Activated T-cell treated with anti-CD3 and anti-CD28 coated beads, Interleukin-2, amount 50 U/mL, for 24 hours (primary cell): Measurements from ENCODE around the gene HIVEP3.

Source experiments
- DNase-seq: peaks from one replicate; pipeline ENCODE4 v3.0.0-alpha.2; 2020
- H3K27ac Mint-ChIP-seq: 2 replicates; pipeline ENCODE4 v1.8.0; 2020; ENCODE audit warnings: mild to moderate bottlenecking, mixed read lengths
- H3K27me3 Mint-ChIP-seq: 2 replicates; pipeline ENCODE4 v1.8.0; 2020; ENCODE audit warnings: mixed read lengths
- H3K36me3 Mint-ChIP-seq: 2 replicates; pipeline ENCODE4 v1.8.0; 2020; ENCODE audit warnings: low read depth, mixed read lengths
- H3K4me1 Mint-ChIP-seq: 2 replicates; pipeline ENCODE4 v1.8.0; 2020; ENCODE audit warnings: low read depth, mixed read lengths
- H3K4me3 Mint-ChIP-seq: 2 replicates; pipeline ENCODE4 v1.8.0; 2020; ENCODE audit warnings: mild to moderate bottlenecking, moderate library complexity, mixed read lengths
- H3K9me3 Mint-ChIP-seq: 2 replicates; pipeline ENCODE4 v1.8.0; 2020; ENCODE audit warnings: mixed read lengths

The HIVEP3 gene

DNA sequence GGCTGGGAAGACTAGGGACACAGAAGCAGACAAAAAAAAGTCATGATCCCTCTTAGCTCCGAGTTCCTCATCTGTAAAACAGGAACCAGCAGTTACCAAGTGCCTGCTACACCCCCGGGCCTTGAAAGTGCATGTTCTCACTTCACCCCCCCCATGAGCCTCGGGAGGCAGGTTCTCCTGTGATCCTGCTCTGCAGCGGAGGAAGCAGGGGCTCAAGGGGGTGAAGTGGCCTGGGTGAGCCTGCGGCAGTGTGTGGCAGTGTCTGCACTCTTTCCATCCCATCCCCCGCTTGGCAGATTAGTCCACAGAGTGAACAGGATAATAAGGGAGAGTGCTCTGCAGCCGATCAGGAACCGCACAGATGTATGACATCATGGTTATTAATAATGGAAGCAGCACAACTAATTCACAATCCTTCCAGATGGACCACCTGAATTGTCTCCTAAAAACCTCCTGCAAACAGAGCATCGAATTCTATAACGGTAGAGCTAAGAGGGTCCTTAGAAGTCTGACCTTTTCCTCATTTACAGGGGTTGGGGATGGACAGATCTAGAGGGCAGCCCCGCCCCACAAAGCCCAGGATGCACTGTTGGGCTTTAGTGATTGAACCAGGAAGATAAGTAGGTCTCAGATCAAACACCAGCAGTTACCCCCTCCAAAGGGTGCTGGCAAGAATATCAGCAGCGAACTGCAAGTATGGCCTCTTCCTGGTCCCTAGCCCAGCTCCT lies 260.1 kb downstream of the HIVEP3 start:
- Mint-ChIP-seq H3K27ac (peak overlapping the region; percentile 87), H3K9me3 (no peaks in the 10 kb centered on the region), H3K36me3 (peaks cover 79% of the 10 kb centered on the region), H3K27me3 (no peaks in the 10 kb centered on the region), H3K4me1 (peaks cover 78% of the 10 kb centered on the region), H3K4me3 (peak overlapping the region; percentile 96)
- DNase-seq = peak; percentile 28

DNA sequence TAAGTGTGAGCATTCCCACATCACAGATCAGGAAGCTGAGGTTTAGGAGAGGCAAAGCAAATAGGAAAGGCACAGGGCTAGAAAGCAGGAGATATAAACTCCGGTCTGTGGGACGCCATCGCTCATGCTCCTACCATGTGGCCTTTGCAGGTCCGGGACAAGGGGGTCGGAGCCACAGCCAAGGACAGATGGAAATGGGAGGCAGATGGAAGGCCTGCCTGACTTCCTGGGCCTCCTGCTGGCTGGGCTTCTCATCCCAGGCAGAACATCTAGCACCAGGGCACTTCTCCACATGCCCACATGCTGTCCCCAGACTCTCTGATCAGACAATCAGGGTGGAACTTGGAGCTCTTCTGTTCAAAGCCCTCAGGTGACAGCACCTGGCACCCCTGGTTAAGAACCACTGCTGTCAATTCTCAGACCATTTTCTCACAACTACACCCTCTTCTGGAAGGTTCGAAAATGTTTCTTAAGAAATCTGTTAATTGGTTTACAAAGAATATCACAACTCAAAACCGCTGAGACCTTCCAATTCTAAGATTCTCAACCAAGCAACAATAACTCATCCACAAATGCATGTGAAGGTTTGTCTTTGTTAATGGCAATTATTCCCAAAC lies 260.9 kb downstream of the HIVEP3 start:
- Mint-ChIP-seq H3K4me3 (peak overlapping the region; percentile 96), H3K4me1 (peaks cover 78% of the 10 kb centered on the region), H3K27me3 (no peaks in the 10 kb centered on the region), H3K9me3 (no peaks in the 10 kb centered on the region), H3K36me3 (peaks cover 84% of the 10 kb centered on the region), H3K27ac (peak overlapping the region; percentile 87)
- DNase-seq = peak; percentile 29

DNA sequence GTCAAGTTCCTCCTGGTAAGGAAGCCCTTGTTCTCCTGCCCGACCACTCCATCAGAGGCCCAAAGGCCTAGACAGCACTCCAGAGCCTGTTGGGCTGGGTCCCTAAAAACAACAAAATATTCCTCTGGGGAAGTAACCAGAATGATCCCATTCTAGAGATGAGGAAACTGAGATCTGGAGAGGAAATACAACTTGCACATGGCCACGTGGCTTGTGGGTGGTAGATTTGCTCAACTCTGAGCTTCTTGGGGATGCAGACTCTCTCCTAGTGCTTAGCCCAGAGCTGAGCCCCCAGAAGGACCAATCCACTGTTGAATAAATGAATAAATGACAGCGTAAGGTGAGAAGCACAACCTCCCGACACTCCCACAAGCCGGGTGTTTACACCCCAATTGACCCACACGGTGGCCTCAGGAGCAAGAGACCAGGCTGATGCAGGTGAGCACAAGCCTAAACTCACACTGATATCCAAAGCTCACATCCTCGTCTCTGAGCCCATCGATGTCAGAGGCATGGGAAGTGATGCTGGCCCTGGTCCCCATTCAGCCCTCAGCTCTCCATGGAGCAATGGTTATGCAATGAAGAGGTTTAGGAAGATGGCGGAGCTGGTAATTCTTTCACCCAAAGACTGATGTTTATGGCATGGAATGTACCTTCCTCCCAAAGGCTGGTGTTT lies 261.8 kb downstream of the HIVEP3 start:
- H3K9me3 Mint-ChIP-seq = no peaks in the 10 kb centered on the region
- H3K4me1 Mint-ChIP-seq = peaks cover 87% of the 10 kb centered on the region
- peak overlapping the region; percentile 87 for H3K27ac Mint-ChIP-seq
- DNase-seq = peak; percentile 23
- no peaks in the 10 kb centered on the region for H3K27me3 Mint-ChIP-seq
- peaks cover 92% of the 10 kb centered on the region for H3K36me3 Mint-ChIP-seq
- peak overlapping the region; percentile 96 for H3K4me3 Mint-ChIP-seq

DNA sequence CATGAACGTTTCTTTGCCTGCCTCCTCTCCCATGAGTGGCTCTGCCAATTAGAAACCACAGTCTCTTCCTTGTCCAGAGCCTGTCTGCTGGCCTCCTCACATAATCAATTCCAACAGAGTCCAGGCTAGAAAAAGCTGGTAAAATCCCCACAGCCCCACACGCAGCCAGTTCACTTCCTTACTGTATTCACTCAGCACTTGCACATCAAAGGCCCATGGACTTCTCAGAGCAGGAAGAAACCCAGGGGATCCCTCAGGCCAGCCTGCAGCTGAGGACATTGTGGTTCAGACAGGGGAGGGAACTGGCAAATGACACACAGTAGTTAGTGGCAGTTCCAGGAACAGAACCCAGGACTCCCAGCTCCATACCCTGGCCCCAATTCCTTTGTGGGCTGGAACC lies 262.7 kb downstream of the HIVEP3 start:
- Mint-ChIP-seq H3K27me3 (no peaks in the 10 kb centered on the region), H3K27ac (peak overlapping the region; percentile 87), H3K4me3 (peak overlapping the region; percentile 96), H3K9me3 (no peaks in the 10 kb centered on the region), H3K4me1 (peaks cover 94% of the 10 kb centered on the region), H3K36me3 (peaks cover 93% of the 10 kb centered on the region)
- peak; percentile 28 for DNase-seq

DNA sequence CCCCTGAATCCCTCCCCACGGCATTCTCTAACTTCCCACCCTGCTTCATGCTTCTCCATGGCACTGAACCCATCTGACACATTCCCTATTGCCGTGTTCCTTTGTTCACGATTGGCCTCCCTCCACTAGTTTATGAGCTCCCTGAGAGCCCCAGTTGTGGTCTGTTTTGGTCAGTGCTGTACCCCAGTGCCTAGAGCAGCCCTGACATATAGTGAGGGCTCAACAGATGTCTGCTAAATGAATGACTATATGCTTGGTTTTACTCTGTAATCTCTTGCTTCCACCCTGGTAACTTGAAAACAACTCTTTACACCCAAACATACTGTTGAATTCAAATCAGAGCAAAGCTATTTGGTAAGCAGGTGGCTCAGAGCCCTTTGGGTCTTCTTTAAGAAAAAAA lies 263.1 kb downstream of the HIVEP3 start:
- peak overlapping the region; percentile 87 for H3K27ac Mint-ChIP-seq
- H3K27me3 Mint-ChIP-seq = no peaks in the 10 kb centered on the region
- H3K36me3 Mint-ChIP-seq = peaks cover 93% of the 10 kb centered on the region
- DNase-seq = peak; percentile 11
- peaks cover 95% of the 10 kb centered on the region for H3K4me1 Mint-ChIP-seq
- peak overlapping the region; percentile 13 for H3K4me3 Mint-ChIP-seq
- H3K9me3 Mint-ChIP-seq = no peaks in the 10 kb centered on the region

DNA sequence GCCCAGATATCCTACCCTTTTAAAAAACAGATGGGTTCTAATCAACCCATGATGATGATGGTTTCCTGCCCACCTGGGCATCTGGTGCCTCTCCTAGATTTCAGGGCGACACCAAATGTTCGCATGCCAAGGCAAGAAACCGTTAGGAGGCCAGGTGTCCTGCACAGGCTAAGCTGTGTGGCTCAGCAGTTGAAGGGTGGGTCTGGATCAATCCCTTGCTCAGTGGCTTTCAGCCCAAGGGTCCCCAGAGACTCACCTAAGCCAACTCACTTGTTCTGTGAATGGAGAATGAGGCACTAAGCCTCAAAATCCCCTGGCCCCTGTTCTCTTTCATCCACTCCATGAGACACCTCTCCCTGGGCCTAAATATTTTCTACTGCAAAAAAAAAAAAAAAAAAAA lies 265.1 kb downstream of the HIVEP3 start:
- H3K9me3 Mint-ChIP-seq = no peaks in the 10 kb centered on the region
- H3K4me3 Mint-ChIP-seq = no peak overlapping the region
- no peak for DNase-seq
- H3K27me3 Mint-ChIP-seq = no peaks in the 10 kb centered on the region
- peak overlapping the region; percentile 83 for H3K27ac Mint-ChIP-seq
- H3K4me1 Mint-ChIP-seq = peaks cover 95% of the 10 kb centered on the region
- H3K36me3 Mint-ChIP-seq = peaks cover 93% of the 10 kb centered on the region

DNA sequence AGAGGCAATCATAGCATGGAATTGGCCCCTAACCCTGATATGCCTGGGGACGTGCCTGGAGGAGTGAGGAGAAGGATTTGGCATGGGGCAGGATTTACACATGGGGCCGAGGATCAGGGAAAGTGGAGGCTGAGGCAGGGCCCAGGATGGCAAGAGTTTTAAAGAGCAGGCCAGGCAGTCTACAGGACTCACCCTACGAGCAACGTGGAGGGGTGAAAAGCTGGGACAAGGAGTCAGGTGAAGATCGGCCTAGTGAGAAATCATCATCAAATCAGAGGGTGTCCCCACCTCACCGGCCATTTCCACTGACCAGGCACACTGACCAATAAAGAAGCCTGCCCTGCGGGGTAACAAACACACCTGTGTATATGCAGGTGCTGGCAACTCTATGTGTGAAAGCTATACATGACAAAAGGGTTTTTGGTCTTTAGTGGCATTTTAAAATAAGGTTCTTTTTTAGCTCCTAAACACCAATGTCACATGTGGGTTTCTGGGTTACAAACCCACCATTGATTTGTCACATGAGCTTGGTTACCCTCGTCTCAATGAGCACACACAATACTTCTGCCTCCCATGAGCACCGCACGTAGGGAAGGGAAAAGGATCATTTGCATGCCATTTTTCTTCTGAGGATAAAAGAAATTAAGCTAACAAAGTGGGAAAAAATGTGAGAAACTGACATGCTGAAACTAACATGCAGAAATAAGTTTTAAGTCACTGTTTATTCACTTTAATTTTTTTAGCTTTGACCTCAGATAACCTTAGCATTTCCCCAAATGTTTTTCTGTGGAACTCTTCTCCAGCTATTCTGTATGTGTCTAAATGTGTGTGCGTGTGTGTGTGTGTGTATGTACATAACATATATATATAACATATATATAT lies 266.1 kb downstream of the HIVEP3 start:
- H3K27me3 Mint-ChIP-seq = no peaks in the 10 kb centered on the region

DNA sequence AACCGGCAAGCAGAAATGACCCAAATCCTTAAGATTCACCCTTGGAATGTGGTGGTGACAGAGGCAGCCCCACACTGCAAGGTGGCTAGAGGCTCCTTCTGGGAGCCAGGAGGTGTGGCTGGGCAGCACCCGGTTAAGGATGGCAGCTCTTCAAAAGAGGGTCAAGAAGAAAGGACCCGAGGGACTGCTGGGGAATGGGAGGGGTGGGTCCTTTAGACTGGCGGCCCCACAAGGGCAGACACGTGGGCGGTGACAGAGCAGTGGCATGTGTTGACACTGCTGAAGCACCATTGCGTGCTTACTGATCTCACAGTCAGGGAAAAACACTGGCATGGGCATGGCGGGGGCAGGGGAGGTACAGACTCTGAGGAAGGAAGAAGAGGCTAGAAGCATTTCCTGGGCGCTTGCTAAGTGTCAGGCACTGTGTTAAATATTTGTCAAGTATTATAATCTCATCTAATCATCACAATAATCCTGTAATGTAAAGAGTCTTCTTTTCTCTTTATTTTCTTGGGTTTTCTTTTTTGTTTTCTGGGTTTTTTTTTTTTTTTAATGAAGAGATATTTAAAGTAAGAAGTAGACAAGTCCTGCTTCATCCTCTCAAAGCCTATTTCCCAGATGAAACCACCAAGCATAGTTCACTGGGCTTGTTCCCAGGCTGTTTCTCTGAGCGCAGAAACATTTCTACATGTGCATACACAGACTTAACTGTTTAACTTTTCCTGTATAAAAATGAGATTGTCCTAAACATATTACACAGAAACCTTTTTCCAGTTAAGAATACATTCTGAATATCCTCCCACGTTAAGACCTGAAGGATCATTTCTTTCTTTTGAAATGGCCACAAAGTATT lies 268.5 kb downstream of the HIVEP3 start:
- Mint-ChIP-seq H3K27me3 (no peaks in the 10 kb centered on the region), H3K27ac (peak overlapping the region; percentile 89), H3K9me3 (no peaks in the 10 kb centered on the region), H3K4me1 (peaks cover 92% of the 10 kb centered on the region), H3K4me3 (no peak overlapping the region), H3K36me3 (peaks cover 93% of the 10 kb centered on the region)
- no peak for DNase-seq

More for the DNA sequence above, 266.1 kb downstream of the HIVEP3 start:
- H3K36me3 Mint-ChIP-seq = peaks cover 92% of the 10 kb centered on the region
- peak overlapping the region; percentile 83 for H3K27ac Mint-ChIP-seq
- H3K4me3 Mint-ChIP-seq = no peak overlapping the region
- peaks cover 93% of the 10 kb centered on the region for H3K4me1 Mint-ChIP-seq
- H3K9me3 Mint-ChIP-seq = no peaks in the 10 kb centered on the region
- DNase-seq = no peak

DNA sequence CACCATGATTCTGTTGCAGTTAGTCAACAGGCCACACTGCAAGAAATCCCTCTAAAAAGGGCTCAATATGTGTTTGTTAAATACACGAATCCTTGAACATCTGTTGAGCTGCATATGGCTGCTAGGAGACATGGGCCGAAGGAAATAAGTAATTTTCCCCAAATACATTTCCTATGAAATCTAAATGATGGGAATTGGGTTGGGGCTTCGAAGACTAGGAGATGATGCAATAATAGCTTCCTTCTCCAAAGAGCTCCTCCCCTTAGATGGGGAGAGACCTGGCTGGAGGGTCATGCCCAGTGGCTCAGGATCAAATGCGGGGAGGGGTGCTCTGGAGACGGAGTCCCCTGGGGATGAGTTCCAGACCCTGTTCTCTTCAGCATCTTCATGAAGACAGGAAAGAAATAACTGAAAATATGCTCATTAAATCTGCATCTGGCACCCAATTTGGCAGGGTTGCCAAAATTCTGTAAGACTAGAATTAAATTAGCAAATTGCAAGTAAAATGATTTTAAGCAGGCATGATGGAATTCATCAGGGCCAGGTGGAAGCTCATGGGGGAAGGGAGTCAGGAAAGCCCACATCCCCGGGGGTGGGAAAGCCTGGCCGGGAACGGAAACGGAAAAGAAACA lies 269.2 kb downstream of the HIVEP3 start:
- no peak for DNase-seq
- H3K36me3 Mint-ChIP-seq = peaks cover 90% of the 10 kb centered on the region
- peaks cover 90% of the 10 kb centered on the region for H3K4me1 Mint-ChIP-seq
- H3K27ac Mint-ChIP-seq = peak overlapping the region; percentile 89
- H3K27me3 Mint-ChIP-seq = no peaks in the 10 kb centered on the region
- no peaks in the 10 kb centered on the region for H3K9me3 Mint-ChIP-seq
- H3K4me3 Mint-ChIP-seq = no peak overlapping the region

DNA sequence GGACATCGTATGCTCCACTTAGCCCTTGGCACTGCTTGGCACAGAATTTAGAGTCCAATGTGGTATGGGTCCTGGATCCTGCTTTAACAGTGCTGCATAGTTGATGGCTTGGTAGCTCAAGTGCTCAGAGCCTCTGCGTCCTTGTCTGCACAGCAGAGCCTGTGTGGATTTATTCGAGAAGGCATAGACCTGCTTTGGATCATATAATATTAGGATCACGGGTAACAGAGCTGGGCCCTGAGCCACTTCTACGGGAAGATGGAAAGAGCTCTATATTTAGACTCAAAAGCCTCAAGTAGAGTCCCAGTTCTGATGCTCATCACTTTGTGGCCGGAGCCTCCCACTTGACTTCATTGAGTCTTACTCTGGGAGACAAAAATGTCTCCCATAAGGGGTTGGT lies 269.9 kb downstream of the HIVEP3 start:
- Mint-ChIP-seq H3K4me1 (peaks cover 84% of the 10 kb centered on the region), H3K9me3 (no peaks in the 10 kb centered on the region), H3K27ac (peak overlapping the region; percentile 28), H3K36me3 (peaks cover 84% of the 10 kb centered on the region), H3K4me3 (no peak overlapping the region), H3K27me3 (no peaks in the 10 kb centered on the region)
- DNase-seq = no peak

DNA sequence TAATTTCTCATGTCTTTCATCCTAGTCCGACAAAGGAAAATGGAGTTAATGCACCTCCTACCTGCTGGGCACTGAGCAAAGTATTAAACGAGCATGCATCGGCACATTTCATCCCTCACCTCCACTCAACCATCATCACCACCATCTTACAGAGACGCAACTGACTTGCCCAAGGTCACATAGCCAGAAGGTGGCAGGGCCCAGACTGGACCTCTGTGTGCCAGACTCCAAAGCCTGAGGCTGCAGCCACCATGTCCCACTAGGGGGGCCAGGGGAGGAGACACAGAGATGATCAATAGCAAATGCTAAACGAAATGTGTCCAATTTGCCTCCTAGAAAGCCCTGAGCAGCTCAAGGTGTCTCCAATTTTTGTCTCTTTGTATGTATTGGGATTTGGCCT lies 270.5 kb downstream of the HIVEP3 start:
- peak overlapping the region; percentile 63 for H3K27ac Mint-ChIP-seq
- no peaks in the 10 kb centered on the region for H3K27me3 Mint-ChIP-seq
- H3K9me3 Mint-ChIP-seq = no peaks in the 10 kb centered on the region
- H3K4me1 Mint-ChIP-seq = peaks cover 78% of the 10 kb centered on the region
- no peak for DNase-seq
- peaks cover 78% of the 10 kb centered on the region for H3K36me3 Mint-ChIP-seq
- H3K4me3 Mint-ChIP-seq = no peak overlapping the region

DNA sequence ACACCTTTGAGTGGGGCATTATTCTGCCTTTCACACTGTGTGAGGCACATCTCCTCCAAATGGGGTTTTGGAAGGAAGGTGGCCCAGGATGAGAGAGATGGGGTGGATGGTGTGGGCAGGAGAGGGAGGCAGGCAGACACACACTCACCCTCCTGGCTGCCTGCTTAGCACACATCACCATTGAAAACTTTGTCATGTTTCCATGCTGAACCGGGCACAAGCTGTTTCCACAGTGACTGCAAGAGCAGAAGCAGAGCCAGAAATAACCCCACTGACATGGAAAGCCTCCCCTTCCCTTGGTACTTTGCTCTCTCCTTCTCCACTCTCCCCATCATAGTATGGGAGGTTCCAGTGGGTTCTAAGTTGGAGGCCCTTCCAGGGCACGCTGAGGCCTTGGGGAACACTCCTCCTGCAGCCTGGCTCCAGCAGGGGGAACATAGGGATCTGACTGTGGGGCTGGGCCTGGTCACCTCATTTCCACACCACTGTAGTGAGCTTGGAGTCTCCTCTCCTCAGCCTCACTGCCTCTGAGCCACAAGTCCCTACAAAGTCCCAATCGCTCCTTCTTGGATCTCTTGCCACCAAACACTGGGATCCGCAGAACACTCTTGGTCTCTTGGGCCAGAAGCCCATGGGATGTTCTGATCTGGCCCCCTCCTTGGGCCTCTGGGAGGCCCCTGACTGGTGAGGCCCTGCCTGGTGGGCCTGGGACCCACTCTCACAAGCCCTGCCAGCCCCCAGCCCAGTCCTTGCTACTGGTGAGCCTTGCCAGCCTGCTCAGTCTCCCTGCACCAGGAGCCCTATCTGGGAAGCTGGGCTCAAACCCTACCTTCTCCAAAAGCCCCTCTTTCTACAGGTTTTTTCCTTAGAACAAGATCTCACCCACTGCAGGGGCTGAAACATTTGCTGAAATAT lies 271.2 kb downstream of the HIVEP3 start:
- DNase-seq = no peak
- H3K4me1 Mint-ChIP-seq = peaks cover 71% of the 10 kb centered on the region
- H3K9me3 Mint-ChIP-seq = no peaks in the 10 kb centered on the region
- H3K27me3 Mint-ChIP-seq = no peaks in the 10 kb centered on the region
- H3K36me3 Mint-ChIP-seq = peaks cover 74% of the 10 kb centered on the region
- peak overlapping the region; percentile 63 for H3K27ac Mint-ChIP-seq
- H3K4me3 Mint-ChIP-seq = no peak overlapping the region
